GM23248 (cell line): ENCODE results near the gene FAM221B.

Source experiments
- EZH2 ChIP-seq: fragments of 200-600 bp; sonication (generic); IDR thresholded peaks from 2 replicates; pipeline ENCODE4 v1.6.1; 2018; ENCODE audit warnings: antibody characterized with exemption, mild to moderate bottlenecking; ENCODE audit not compliant: insufficient read depth, poor library complexity, severe bottlenecking
- EZH2phosphoT487 ChIP-seq: fragments of 200-600 bp; sonication (generic); IDR thresholded peaks from 2 replicates; pipeline ENCODE4 v1.6.1; 2018; ENCODE audit warnings: antibody characterized with exemption, moderate library complexity, mild to moderate bottlenecking, low read depth; ENCODE audit not compliant: insufficient read depth

- no peak for TF ChIP-seq EZH2
- no peak for TF ChIP-seq EZH2phosphoT487
Observed at GRCh38 chr9:35829084-35829763, 692 bp upstream of the FAM221B start, which contains the start of gene TMEM8B.
